Measurements from ENCODE around the gene ADGRG6. TPM values are rescaled to one million over a fixed set of nuclear protein-coding genes. Genes with fewer than 3 reads are reported as not detected.
A peak's percentile ranks its signal among the peaks of the same experiment; 100 is the strongest.

Gene ADGRG6
- polyA plus RNA-seq, 1 of the 3 experiments (the other 2 are of a cell fraction), result 61.5 TPM

GRCh38 chr6:142406131-142406530, 104.3 kb downstream of the ADGRG6 start (continued):
- TF ChIP-seq USF2 (IDR thresholded peaks at IDR 0.05; ENCODE audit: borderline replicate concordance, low read depth, low read length) (no peak), ELF1 (IDR thresholded peaks at IDR 0.05) (no peak), MEF2A (IDR thresholded peaks at IDR 0.05; ENCODE audit: borderline replicate concordance, low read depth) (no peak), MXI1 (IDR thresholded peaks at IDR 0.05; ENCODE audit: low read depth, low read length) (no peak), CHD2 (IDR thresholded peaks at IDR 0.05; ENCODE audit: low read length, partially characterized antibody) (no peak), SIN3A (IDR thresholded peaks at IDR 0.05; ENCODE audit: borderline replicate concordance, low read depth, low read length) (no peak), GATA2 (CRISPR knock-in tag; IDR thresholded peaks at IDR 0.05) (no peak), TEAD4 (IDR thresholded peaks at IDR 0.05; ENCODE audit: borderline replicate concordance, insufficient read depth) (no peak), FOXM1 (IDR thresholded peaks at IDR 0.05; ENCODE audit: low read depth) (no peak), IRF3 (IDR thresholded peaks at IDR 0.05; ENCODE audit: low read depth, low read length) (no peak)

GRCh38 chr6:142407685-142408273, 106.0 kb downstream of the ADGRG6 start:
- peaks cover 0 to 10% of the 10 kb centered on the region in 2 experiments; a peak in 2 of 4 replicates for H3K4me1 ChIP-seq (ENCODE audit: control insufficient read depth in 1 of 2, insufficient read depth in 2 of 2, low read depth in 1 of 2, low read length in 1 of 2)
- H3K4me3 ChIP-seq (ENCODE audit: low read depth in 2 of 2, low read length in 1 of 2), result no peak overlapping the region
- peak overlapping the region; percentile 21 to 22; a peak in 2 of 4 replicates for H3K27ac ChIP-seq (ENCODE audit: low read depth in 2 of 2, low read length in 1 of 2)
- H3K27me3 ChIP-seq (ENCODE audit: insufficient read depth), result no peaks in the 10 kb centered on the region
- no peak overlapping the region for H3K4me2 ChIP-seq
- TF ChIP-seq TAF1 (IDR thresholded peaks at IDR 0.05; ENCODE audit: borderline replicate concordance, low read depth, low read length) (no peak), NRF1 (IDR thresholded peaks at IDR 0.05; ENCODE audit: low read depth, low read length) (no peak), SIN3A (IDR thresholded peaks at IDR 0.05; ENCODE audit: borderline replicate concordance, low read depth, low read length) (no peak), NFIC (IDR thresholded peaks at IDR 0.05; ENCODE audit: borderline replicate concordance) (no peak), JUND (IDR thresholded peaks at IDR 0.05) (no peak), SMC3 (IDR thresholded peaks at IDR 0.05; ENCODE audit: low read depth, low read length) (no peak), CHD2 (IDR thresholded peaks at IDR 0.05; ENCODE audit: low read length, partially characterized antibody) (no peak), MEF2A (IDR thresholded peaks at IDR 0.05; ENCODE audit: borderline replicate concordance, low read depth) (no peak), MAX (IDR thresholded peaks at IDR 0.05; ENCODE audit: low read depth) (no peak), RXRA (IDR thresholded peaks at IDR 0.05; ENCODE audit: borderline replicate concordance, low read depth) (no peak), GABPA (IDR thresholded peaks at IDR 0.05; ENCODE audit: low read depth) (no peak), RAD21 (IDR thresholded peaks at IDR 0.05; ENCODE audit: low read length) (no peak), REST (IDR thresholded peaks at IDR 0.05; ENCODE audit: low read depth, low read length) (no peak), FOXM1 (IDR thresholded peaks at IDR 0.05; ENCODE audit: low read depth) (no peak), RCOR1 (IDR thresholded peaks at IDR 0.05; ENCODE audit: low read length) (no peak), FOSL2 (IDR thresholded peaks at IDR 0.05; ENCODE audit: borderline replicate concordance, low read depth) (no peak), IRF3 (IDR thresholded peaks at IDR 0.05; ENCODE audit: low read depth, low read length) (no peak), YY1 (IDR thresholded peaks at IDR 0.05; ENCODE audit: low read depth) (no peak)
- ChIA-PET POLR2A (no interaction called here), CTCF (no interaction called here)
- H3K9me3 ChIP-seq, result no peaks in the 10 kb centered on the region
- no peak overlapping the region for H3K9ac ChIP-seq
- no peaks in the 10 kb centered on the region; the same call in 1 of the 2 replicates for H3K79me2 ChIP-seq (ENCODE audit: insufficient read depth)
- peaks cover 37% of the 10 kb centered on the region for H3F3A ChIP-seq (replicated peaks; ENCODE audit: insufficient read depth)
- H3K36me3 ChIP-seq (replicated peaks in 1 of 2; ENCODE audit: control insufficient read depth in 1 of 2, insufficient read depth in 2 of 2, low read length in 1 of 2), result peaks cover 48 to 54% of the 10 kb centered on the region in 2 experiments
- 56% methylated on average over 3 of the region's 3 CpGs for WGBS (ENCODE audit: low lambda C conversion rate)
- no peaks in the 10 kb centered on the region for H3K9me2 ChIP-seq
- H2AFZ ChIP-seq (ENCODE audit: low read depth), result no peak overlapping the region
- DNase-seq, result no peak
- no peaks in the 10 kb centered on the region for H4K20me1 ChIP-seq (ENCODE audit: insufficient read depth)
